Measurements from ENCODE around the gene LMO7. TPM values are rescaled to one million over a fixed set of nuclear protein-coding genes. Genes with fewer than 3 reads are reported as not detected.

The LMO7 gene
- total and polyA plus RNA-seq, 10 donors, result 2.2 to 15.5 (median 8.2) TPM

DNA sequence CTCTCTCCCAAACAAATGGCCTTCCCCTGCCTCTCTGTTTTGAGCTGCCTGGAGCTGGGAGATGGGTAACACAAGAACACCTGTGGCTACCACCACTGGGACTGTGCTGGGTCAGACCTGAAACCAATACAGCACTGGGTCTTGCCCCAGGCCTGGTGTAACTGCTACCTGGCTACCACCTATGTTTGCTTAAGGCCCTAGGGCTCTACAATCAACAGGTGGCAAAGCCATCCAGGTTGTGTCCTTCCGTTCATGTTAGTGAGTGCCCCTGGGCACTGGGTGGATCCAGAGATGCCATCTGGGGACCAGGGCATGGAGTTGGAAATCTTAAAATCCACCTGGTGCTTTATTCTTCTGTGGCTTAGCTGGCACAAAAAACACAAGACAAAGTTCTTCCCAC lies 18.9 kb upstream of the LMO7 start:
- WGBS, 5 donors, result 22 to 100% (median 100%) methylated on average over 1 of the region's 1 CpG
- DNase-seq, result no peak
- TF ChIP-seq, protein P1, sequence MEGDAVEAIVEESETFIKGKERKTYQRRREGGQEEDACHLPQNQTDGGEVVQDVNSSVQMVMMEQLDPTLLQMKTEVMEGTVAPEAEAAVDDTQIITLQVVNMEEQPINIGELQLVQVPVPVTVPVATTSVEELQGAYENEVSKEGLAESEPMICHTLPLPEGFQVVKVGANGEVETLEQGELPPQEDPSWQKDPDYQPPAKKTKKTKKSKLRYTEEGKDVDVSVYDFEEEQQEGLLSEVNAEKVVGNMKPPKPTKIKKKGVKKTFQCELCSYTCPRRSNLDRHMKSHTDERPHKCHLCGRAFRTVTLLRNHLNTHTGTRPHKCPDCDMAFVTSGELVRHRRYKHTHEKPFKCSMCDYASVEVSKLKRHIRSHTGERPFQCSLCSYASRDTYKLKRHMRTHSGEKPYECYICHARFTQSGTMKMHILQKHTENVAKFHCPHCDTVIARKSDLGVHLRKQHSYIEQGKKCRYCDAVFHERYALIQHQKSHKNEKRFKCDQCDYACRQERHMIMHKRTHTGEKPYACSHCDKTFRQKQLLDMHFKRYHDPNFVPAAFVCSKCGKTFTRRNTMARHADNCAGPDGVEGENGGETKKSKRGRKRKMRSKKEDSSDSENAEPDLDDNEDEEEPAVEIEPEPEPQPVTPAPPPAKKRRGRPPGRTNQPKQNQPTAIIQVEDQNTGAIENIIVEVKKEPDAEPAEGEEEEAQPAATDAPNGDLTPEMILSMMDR (IDR thresholded peaks at IDR 0.05 in 8 of 11, conservative IDR thresholded peaks at IDR 0.05 in 3 of 11), result no peak
- no peak for TF ChIP-seq POLR2A (IDR thresholded peaks at IDR 0.05)
- no peak for TF ChIP-seq POLR2AphosphoS5 (IDR thresholded peaks at IDR 0.05)
- no peaks in the 10 kb centered on the region for H3K27me3 ChIP-seq (replicated peaks in 1 of 7)
- H3K27ac ChIP-seq, result no peak overlapping the region
- no peaks in the 10 kb centered on the region for H3K4me1 ChIP-seq
- peaks cover 0 to 21% (median 0%) of the 10 kb centered on the region in 6 donors for H3K36me3 ChIP-seq
- intact Hi-C loops (cut with DNase I; ENCODE audit: low total_unique reads), result no loop called here
- no peak overlapping the region for H3K4me3 ChIP-seq
- no peaks in the 10 kb centered on the region for H3K9me3 ChIP-seq

DNA sequence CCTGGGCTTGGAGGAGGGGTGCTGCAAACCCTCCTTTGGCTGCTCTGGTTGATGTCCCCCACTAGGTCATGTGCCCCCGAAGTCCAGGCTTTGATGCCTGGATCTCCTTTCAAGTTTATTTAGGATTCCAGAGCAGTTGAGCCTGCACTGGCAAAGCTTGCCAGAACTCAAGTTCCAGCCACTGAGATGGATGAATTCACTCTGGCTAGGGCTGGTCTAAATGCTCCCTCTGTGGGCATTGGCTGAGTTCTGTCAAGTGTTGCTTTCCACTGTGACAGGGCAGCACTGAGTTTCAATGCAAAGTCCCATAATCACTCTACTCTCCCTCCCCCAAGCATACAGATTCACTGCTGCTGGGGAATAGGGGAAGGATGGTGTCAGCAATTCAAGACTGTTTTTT lies 17.8 kb upstream of the LMO7 start:
- H3K4me1 ChIP-seq, result no peaks in the 10 kb centered on the region
- DNase-seq, result no peak
- H3K9me3 ChIP-seq, result no peaks in the 10 kb centered on the region
- intact Hi-C loops (cut with DNase I; ENCODE audit: low total_unique reads), result no loop called here
- TF ChIP-seq POLR2A (IDR thresholded peaks at IDR 0.05), result no peak
- no peak for TF ChIP-seq POLR2AphosphoS5 (IDR thresholded peaks at IDR 0.05)
- TF ChIP-seq, protein P1 (IDR thresholded peaks at IDR 0.05 in 8 of 11, conservative IDR thresholded peaks at IDR 0.05 in 3 of 11), result no peak
- no peak overlapping the region for H3K4me3 ChIP-seq
- peaks cover 0 to 21% (median 0%) of the 10 kb centered on the region in 6 donors for H3K36me3 ChIP-seq
- 0 to 30% (median 2%) methylated on average over 1 of the region's 1 CpG for WGBS, 5 donors
- H3K27me3 ChIP-seq (replicated peaks in 1 of 7), result no peaks in the 10 kb centered on the region
- no peak overlapping the region for H3K27ac ChIP-seq

DNA sequence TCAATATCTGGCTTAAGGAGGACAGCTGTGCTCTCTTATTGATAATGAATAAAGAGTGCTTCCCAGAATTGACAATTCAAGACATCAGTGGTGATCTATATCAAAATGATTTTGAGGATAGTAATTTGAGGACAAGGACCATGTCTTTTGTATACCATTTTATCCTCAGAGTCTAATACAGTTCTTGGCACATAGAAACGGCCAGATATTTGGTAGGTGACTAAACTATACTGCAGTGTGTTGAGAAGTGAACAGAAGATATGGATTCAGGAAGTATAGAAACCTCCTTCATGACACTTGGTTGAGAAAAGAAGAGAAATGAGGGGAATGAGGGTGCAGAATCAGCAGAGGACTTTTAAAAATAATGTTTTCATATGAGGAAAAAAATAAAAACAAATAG lies 16.1 kb upstream of the LMO7 start:
- H3K36me3 ChIP-seq, result peaks cover 0 to 21% (median 0%) of the 10 kb centered on the region in 6 donors
- H3K27me3 ChIP-seq (replicated peaks in 1 of 7), result no peaks in the 10 kb centered on the region
- WGBS, 5 donors, result 79 to 90% (median 87%) methylated on average over 1 of the region's 1 CpG
- H3K4me3 ChIP-seq, result no peak overlapping the region
- no peaks in the 10 kb centered on the region for H3K4me1 ChIP-seq
- intact Hi-C loops (cut with DNase I; ENCODE audit: low total_unique reads), result no loop called here
- TF ChIP-seq, protein P1 (IDR thresholded peaks at IDR 0.05 in 8 of 11, conservative IDR thresholded peaks at IDR 0.05 in 3 of 11), result no peak
- TF ChIP-seq POLR2A (IDR thresholded peaks at IDR 0.05) (no peak), POLR2AphosphoS5 (IDR thresholded peaks at IDR 0.05) (no peak)
- no peaks in the 10 kb centered on the region for H3K9me3 ChIP-seq
- H3K27ac ChIP-seq, result no peak overlapping the region
- no peak for DNase-seq

- Histone ChIP-seq H3K27ac (no peak overlapping the region), H3K9me3 (no peaks in the 10 kb centered on the region), H3K27me3 (replicated peaks in 1 of 7) (no peaks in the 10 kb centered on the region), H3K4me1 (no peaks in the 10 kb centered on the region), H3K36me3 (peaks cover 0 to 20% (median 0%) of the 10 kb centered on the region in 6 donors), H3K4me3 (no peak overlapping the region)
- intact Hi-C loops (cut with DNase I; ENCODE audit: low total_unique reads), result no loop called here
- TF ChIP-seq, protein P1 (IDR thresholded peaks at IDR 0.05 in 8 of 11, conservative IDR thresholded peaks at IDR 0.05 in 3 of 11), result no peak
- no peak for TF ChIP-seq POLR2A (IDR thresholded peaks at IDR 0.05)
- TF ChIP-seq POLR2AphosphoS5 (IDR thresholded peaks at IDR 0.05), result no peak
- 81 to 88% (median 86%) methylated on average over 2 of the region's 2 CpGs for WGBS, 5 donors
- no peak for DNase-seq
Observed at GRCh38 chr13:75621147-75621546, 15.0 kb upstream of the LMO7 start.

Data from spleen (tissue), 11 donors.